Sigmoid colon (tissue), 4 donors: ENCODE results near the gene LAPTM5.
A peak's percentile ranks its signal among the peaks of the same experiment; 100 is the strongest.

ENCODE experiments used
- EP300 ChIP-seq, 4 donors: sonication (generic); formaldehyde crosslinking; IDR thresholded peaks; one replicate each; pipeline ENCODE4 v1.6.1; 2017; ENCODE audit warnings: antibody characterized with exemption in 4 of 4
- POLR2A ChIP-seq, 2 donors: fragments of 450-650 bp; IDR thresholded peaks; one replicate each; pipeline ENCODE4 v1.6.1; 2016; ENCODE audit warnings: antibody characterized with exemption in 2 of 2, mild to moderate bottlenecking in 2 of 2, moderate library complexity in 2 of 2
- POLR2AphosphoS5 ChIP-seq, 4 donors: sonication (generic); formaldehyde crosslinking; IDR thresholded peaks; one replicate each; pipeline ENCODE4 v1.6.1; 2017; ENCODE audit warnings: antibody characterized with exemption in 4 of 4
- TF ChIP-seq, protein P1 (sequence below), 4 experiments: fragments of 450-650 bp in 3 of 4; fragments of 200-600 bp in 1 of 4; IDR thresholded peaks; one replicate each; pipeline ENCODE4 v1.5.1; 2016 to 2019; ENCODE audit warnings: antibody characterized with exemption in 4 of 4, mild to moderate bottlenecking in 3 of 4, moderate library complexity in 2 of 4

GRCh38 chr1:30757352-30758120, at the start of gene LAPTM5:
- no peak for TF ChIP-seq EP300 (IDR thresholded peaks at IDR 0.05)
- TF ChIP-seq, protein P1, sequence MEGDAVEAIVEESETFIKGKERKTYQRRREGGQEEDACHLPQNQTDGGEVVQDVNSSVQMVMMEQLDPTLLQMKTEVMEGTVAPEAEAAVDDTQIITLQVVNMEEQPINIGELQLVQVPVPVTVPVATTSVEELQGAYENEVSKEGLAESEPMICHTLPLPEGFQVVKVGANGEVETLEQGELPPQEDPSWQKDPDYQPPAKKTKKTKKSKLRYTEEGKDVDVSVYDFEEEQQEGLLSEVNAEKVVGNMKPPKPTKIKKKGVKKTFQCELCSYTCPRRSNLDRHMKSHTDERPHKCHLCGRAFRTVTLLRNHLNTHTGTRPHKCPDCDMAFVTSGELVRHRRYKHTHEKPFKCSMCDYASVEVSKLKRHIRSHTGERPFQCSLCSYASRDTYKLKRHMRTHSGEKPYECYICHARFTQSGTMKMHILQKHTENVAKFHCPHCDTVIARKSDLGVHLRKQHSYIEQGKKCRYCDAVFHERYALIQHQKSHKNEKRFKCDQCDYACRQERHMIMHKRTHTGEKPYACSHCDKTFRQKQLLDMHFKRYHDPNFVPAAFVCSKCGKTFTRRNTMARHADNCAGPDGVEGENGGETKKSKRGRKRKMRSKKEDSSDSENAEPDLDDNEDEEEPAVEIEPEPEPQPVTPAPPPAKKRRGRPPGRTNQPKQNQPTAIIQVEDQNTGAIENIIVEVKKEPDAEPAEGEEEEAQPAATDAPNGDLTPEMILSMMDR (IDR thresholded peaks at IDR 0.05): no peak
- TF ChIP-seq POLR2A (IDR thresholded peaks at IDR 0.05): peak in 1 of 2 donors; percentile 18
- TF ChIP-seq POLR2AphosphoS5 (IDR thresholded peaks at IDR 0.05): peak; percentile 24 to 81 (median 62)
